ENCODE data around the gene TRIM28.
"Not testable (repeated sequence)": the region's sequence is repeated elsewhere in the genome, so short reads cannot be mapped to it uniquely, and the experiment has no call there.

DNA sequence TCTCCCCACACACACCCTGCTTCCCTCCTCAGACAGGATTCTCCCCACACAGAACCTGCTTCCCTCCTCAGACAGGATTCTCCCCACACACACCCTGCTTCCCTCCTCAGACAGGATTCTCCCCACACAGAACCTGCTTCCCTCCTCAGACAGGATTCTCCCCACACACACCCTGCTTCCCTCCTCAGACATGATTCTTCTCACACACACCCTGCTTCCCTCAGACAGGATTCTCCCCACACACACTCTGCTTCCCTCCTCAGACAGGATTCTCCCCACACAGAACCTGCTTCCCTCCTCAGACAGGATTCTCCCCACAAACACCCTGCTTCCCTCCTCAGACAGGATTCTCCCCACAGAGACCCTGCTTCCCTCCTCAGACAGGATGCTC, 4.7 kb upstream of the TRIM28 start:
- TF ChIP-seq, protein P1, sequence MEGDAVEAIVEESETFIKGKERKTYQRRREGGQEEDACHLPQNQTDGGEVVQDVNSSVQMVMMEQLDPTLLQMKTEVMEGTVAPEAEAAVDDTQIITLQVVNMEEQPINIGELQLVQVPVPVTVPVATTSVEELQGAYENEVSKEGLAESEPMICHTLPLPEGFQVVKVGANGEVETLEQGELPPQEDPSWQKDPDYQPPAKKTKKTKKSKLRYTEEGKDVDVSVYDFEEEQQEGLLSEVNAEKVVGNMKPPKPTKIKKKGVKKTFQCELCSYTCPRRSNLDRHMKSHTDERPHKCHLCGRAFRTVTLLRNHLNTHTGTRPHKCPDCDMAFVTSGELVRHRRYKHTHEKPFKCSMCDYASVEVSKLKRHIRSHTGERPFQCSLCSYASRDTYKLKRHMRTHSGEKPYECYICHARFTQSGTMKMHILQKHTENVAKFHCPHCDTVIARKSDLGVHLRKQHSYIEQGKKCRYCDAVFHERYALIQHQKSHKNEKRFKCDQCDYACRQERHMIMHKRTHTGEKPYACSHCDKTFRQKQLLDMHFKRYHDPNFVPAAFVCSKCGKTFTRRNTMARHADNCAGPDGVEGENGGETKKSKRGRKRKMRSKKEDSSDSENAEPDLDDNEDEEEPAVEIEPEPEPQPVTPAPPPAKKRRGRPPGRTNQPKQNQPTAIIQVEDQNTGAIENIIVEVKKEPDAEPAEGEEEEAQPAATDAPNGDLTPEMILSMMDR (IDR thresholded peaks at IDR 0.05), result not testable (repeated sequence)
- TF ChIP-seq POLR2A, POLR2AphosphoS5 (IDR thresholded peaks at IDR 0.05): not testable (repeated sequence)

All from stomach (tissue), 4 donors.